ENCODE measurements around the gene ADAMTSL5. TPM values are rescaled to one million over a fixed set of nuclear protein-coding genes. Genes with fewer than 3 reads are reported as not detected.
"Not testable (repeated sequence)": the region's sequence is repeated elsewhere in the genome, so short reads cannot be mapped to it uniquely, and the experiment has no call there.

ADAMTSL5 gene
- total RNA-seq, 1 donor, result 1.1 TPM

GRCh38 chr19:1503089-1503924 lies 9.5 kb downstream of the ADAMTSL5 start:
- no peak for DNase-seq (ENCODE audit: insufficient read length, low spot score, missing footprints)
- no peak overlapping the region for H3K27ac ChIP-seq (ENCODE audit: low read depth, low read length)
- H3K9me3 ChIP-seq (ENCODE audit: low read depth, low read length), result peaks cover 2% of the 10 kb centered on the region
- no peak overlapping the region for H2AFZ ChIP-seq (ENCODE audit: low read length)
- H3K4me3 ChIP-seq (ENCODE audit: insufficient read depth, low read length), result no peak overlapping the region
- H3K36me3 ChIP-seq (ENCODE audit: insufficient read depth, low read length), result no peaks in the 10 kb centered on the region
- H3K4me2 ChIP-seq (ENCODE audit: insufficient read depth, low read length), result no peak overlapping the region
- H3K79me2 ChIP-seq (ENCODE audit: insufficient read depth, low read length), result no peaks in the 10 kb centered on the region
- peak; percentile 52 for TF ChIP-seq CTCF (IDR thresholded peaks at IDR 0.05; ENCODE audit: extremely low read depth, low read depth, low read length)
- H3K4me1 ChIP-seq (ENCODE audit: insufficient read depth, low read length), result no peaks in the 10 kb centered on the region
- no peaks in the 10 kb centered on the region for H4K20me1 ChIP-seq (ENCODE audit: insufficient read depth, low read length)
- peaks cover 19% of the 10 kb centered on the region for H3K27me3 ChIP-seq (ENCODE audit: insufficient read depth, low read length)

- Histone ChIP-seq H3K36me3 (ENCODE audit: insufficient read depth, low read length) (no peaks in the 10 kb centered on the region), H3K4me1 (ENCODE audit: insufficient read depth, low read length) (no peaks in the 10 kb centered on the region), H3K27me3 (ENCODE audit: insufficient read depth, low read length) (peaks cover 21% of the 10 kb centered on the region), H3K79me2 (ENCODE audit: insufficient read depth, low read length) (no peaks in the 10 kb centered on the region), H3K4me2 (ENCODE audit: insufficient read depth, low read length) (no peak overlapping the region), H4K20me1 (ENCODE audit: insufficient read depth, low read length) (no peaks in the 10 kb centered on the region), H3K9me3 (ENCODE audit: low read depth, low read length) (peaks cover 2% of the 10 kb centered on the region), H3K4me3 (ENCODE audit: insufficient read depth, low read length) (no peak overlapping the region), H3K27ac (ENCODE audit: low read depth, low read length) (no peak overlapping the region), H2AFZ (ENCODE audit: low read length) (no peak overlapping the region)
- no peak for DNase-seq (ENCODE audit: insufficient read length, low spot score, missing footprints)
- TF ChIP-seq CTCF (IDR thresholded peaks at IDR 0.05; ENCODE audit: extremely low read depth, low read depth, low read length), result no peak
These were observed 10.3 kb downstream of the ADAMTSL5 start for GRCh38 chr19:1502433-1503088.

GRCh38 chr19:1501200-1501595 lies 11.6 kb downstream of the ADAMTSL5 start:
- H4K20me1 ChIP-seq (ENCODE audit: insufficient read depth, low read length), result no peaks in the 10 kb centered on the region
- H3K4me1 ChIP-seq (ENCODE audit: insufficient read depth, low read length), result no peaks in the 10 kb centered on the region
- no peaks in the 10 kb centered on the region for H3K79me2 ChIP-seq (ENCODE audit: insufficient read depth, low read length)
- H2AFZ ChIP-seq (ENCODE audit: low read length), result no peak overlapping the region
- peaks cover 2% of the 10 kb centered on the region for H3K9me3 ChIP-seq (ENCODE audit: low read depth, low read length)
- no peak overlapping the region for H3K4me3 ChIP-seq (ENCODE audit: insufficient read depth, low read length)
- no peak for TF ChIP-seq CTCF (IDR thresholded peaks at IDR 0.05; ENCODE audit: extremely low read depth, low read depth, low read length)
- no peak overlapping the region for H3K27ac ChIP-seq (ENCODE audit: low read depth, low read length)
- no peak for DNase-seq (ENCODE audit: insufficient read length, low spot score, missing footprints)
- H3K4me2 ChIP-seq (ENCODE audit: insufficient read depth, low read length), result no peak overlapping the region
- H3K36me3 ChIP-seq (ENCODE audit: insufficient read depth, low read length), result no peaks in the 10 kb centered on the region
- peaks cover 26% of the 10 kb centered on the region for H3K27me3 ChIP-seq (ENCODE audit: insufficient read depth, low read length)

GRCh38 chr19:1499231-1499630 lies 13.6 kb downstream of the ADAMTSL5 start:
- not testable (repeated sequence) for H3K36me3 ChIP-seq (ENCODE audit: insufficient read depth, low read length); H3K4me2 ChIP-seq (ENCODE audit: insufficient read depth, low read length); H3K27ac ChIP-seq (ENCODE audit: low read depth, low read length); H3K79me2 ChIP-seq (ENCODE audit: insufficient read depth, low read length); H3K9me3 ChIP-seq (ENCODE audit: low read depth, low read length); H2AFZ ChIP-seq (ENCODE audit: low read length); DNase-seq (ENCODE audit: insufficient read length, low spot score, missing footprints); H4K20me1 ChIP-seq (ENCODE audit: insufficient read depth, low read length); H3K4me1 ChIP-seq (ENCODE audit: insufficient read depth, low read length); H3K4me3 ChIP-seq (ENCODE audit: insufficient read depth, low read length)
- H3K27me3 ChIP-seq (ENCODE audit: insufficient read depth, low read length), result peaks cover 22% of the 10 kb centered on the region
